Immature natural killer cell (primary cell): ENCODE data around the gene N4BP2. TPM values are rescaled to one million over a fixed set of nuclear protein-coding genes. Genes with fewer than 3 reads are reported as not detected.
A peak's percentile ranks its signal among the peaks of the same experiment; 100 is the strongest.
"Not testable (repeated sequence)": the region's sequence is repeated elsewhere in the genome, so short reads cannot be mapped to it uniquely, and the experiment has no call there.

Experiments
- DNase-seq, 3 donors: peaks; one replicate each; pipeline ENCODE4 v3.0.0; 2022; ENCODE audit warnings: mixed read lengths in 1 of 3
- H3K27ac Mint-ChIP-seq, 6 donors: one replicate each; pipeline ENCODE4 v1.8.0; 2020; ENCODE audit warnings: mixed read lengths in 6 of 6, mild to moderate bottlenecking in 5 of 6, inconsistent platforms in 4 of 6, moderate library complexity in 3 of 6
- H3K27me3 Mint-ChIP-seq, 3 donors: one replicate each; pipeline ENCODE4 v1.8.0; 2020 to 2021; ENCODE audit warnings: low read depth in 3 of 3, mild to moderate bottlenecking in 3 of 3, mixed read lengths in 3 of 3, moderate library complexity in 3 of 3, inconsistent platforms in 1 of 3
- H3K36me3 Mint-ChIP-seq, 3 donors: one replicate each; pipeline ENCODE4 v1.8.0; 2020; ENCODE audit warnings: mixed read lengths in 3 of 3, inconsistent platforms in 2 of 3, mild to moderate bottlenecking in 2 of 3
- H3K4me1 Mint-ChIP-seq, 2 donors: one replicate each; pipeline ENCODE4 v1.8.0; 2020; ENCODE audit warnings: inconsistent platforms in 2 of 2, mild to moderate bottlenecking in 2 of 2, mixed read lengths in 2 of 2, moderate library complexity in 1 of 2
- H3K4me3 Mint-ChIP-seq, 5 donors: one replicate each; pipeline ENCODE4 v1.8.0; 2020; ENCODE audit warnings: mild to moderate bottlenecking in 5 of 5, mixed read lengths in 5 of 5, inconsistent platforms in 3 of 5, moderate library complexity in 3 of 5
- H3K9me3 Mint-ChIP-seq, 6 donors: one replicate each; pipeline ENCODE4 v1.8.0; 2020; ENCODE audit warnings: mild to moderate bottlenecking in 6 of 6, mixed read lengths in 6 of 6, inconsistent platforms in 4 of 6, moderate library complexity in 3 of 6
- polyA plus RNA-seq, 3 donors: library from polyadenylated mRNA; unstranded; fragments of 300-500 nt; fragmentation: Illumina TruSeq; gene quantifications; one replicate each; pipeline ENCODE4 v1.2.3, GENCODE V29; 2021

N4BP2 gene
- 10 to 100 TPM in 1 of 3 donors, 1 to 10 TPM in 2; 2.9 to 11.1 (median 8.2) TPM for polyA plus RNA-seq

DNA sequence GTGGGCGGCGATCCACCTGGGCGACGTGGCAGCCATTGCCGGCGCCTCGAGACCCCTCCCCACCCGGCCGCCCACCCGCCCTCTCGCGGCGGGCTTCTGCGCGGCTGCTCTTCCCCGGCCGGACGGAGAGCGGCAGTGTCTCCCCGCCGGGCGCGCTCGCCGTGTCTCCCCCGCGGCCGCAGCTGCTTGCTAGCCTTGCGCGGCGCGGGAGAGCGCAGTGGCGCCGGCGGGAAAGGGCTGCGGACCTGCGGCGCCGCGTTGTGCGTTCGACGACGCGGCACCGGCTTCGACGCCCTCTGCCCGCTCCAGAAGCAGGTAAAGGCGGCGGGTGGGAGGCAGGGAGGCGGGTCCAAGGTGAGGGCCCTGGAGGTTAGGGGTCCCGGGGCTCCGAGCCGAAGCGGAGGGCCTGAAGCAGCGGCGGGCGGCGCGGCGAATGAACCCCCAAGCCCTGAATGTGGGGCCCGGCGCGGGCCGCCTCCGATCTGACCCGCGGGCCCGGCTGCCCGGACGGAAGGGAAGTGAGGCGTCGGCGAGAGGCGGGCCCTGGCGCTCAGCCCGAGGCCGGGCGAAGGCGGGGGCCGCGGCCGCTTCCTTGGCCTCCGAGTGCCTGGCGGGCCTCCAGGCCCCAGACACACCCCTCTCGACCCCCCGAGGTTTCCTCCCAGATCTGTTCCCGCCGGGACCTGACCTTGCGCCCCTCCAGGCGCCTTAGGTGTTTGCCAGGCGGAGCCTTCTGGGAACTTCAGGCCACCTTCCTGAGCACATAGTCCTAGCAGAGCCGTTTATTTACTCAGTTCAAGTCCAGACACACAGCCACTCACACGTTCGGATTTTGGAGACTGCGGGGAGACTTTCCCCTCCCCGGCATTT is at the start of gene N4BP2:
Gene N4BP2, plus strand, starts transcription at position 135 of the 870 bp plus-strand sequence. CDS start 40,491 bp downstream, outside the sequence.
- peak within 1 kb of the TSS; percentile 90 to 99 (median 95) for H3K4me3 Mint-ChIP-seq
- H3K27ac Mint-ChIP-seq, result peak within 1 kb of the TSS; percentile 92 to 98 (median 98)
- H3K9me3 Mint-ChIP-seq, result no peaks in the 10 kb centered on the region
- H3K4me1 Mint-ChIP-seq, result peaks cover 29 to 42% of the 10 kb centered on the region in 2 donors
- peaks cover 2 to 11% (median 2%) of the 10 kb centered on the region in 3 donors for H3K27me3 Mint-ChIP-seq
- DNase-seq, result peak; percentile 68 to 72 (median 69)
- peaks cover 0 to 3% (median 3%) of the 10 kb centered on the region in 3 donors for H3K36me3 Mint-ChIP-seq

DNA sequence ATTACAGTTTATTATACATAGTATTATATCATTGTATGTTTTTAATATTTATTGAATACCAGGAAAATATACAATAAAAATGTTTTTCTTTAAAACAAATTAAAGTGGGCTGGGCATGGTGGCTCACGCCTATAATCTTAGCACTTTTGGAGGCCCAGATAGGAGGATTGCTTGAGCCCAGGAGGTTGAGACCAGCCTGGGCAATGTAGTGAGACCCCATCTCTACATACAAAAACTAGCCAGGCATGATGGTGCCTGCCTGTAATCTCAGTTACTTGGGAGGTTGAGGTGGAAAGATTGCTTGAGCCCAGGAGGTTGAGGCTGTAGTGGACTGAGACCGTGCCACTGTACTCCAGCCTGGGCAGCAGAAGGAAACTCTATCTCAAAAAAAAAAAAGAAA is 40.6 kb upstream of the N4BP2 start:
- Mint-ChIP-seq H3K27ac (no peak overlapping the region), H3K27me3 (peaks cover 0 to 3% (median 0%) of the 10 kb centered on the region in 3 donors), H3K36me3 (no peaks in the 10 kb centered on the region), H3K4me3 (no peak overlapping the region), H3K4me1 (no peaks in the 10 kb centered on the region), H3K9me3 (no peaks in the 10 kb centered on the region)
- no peak for DNase-seq

DNA sequence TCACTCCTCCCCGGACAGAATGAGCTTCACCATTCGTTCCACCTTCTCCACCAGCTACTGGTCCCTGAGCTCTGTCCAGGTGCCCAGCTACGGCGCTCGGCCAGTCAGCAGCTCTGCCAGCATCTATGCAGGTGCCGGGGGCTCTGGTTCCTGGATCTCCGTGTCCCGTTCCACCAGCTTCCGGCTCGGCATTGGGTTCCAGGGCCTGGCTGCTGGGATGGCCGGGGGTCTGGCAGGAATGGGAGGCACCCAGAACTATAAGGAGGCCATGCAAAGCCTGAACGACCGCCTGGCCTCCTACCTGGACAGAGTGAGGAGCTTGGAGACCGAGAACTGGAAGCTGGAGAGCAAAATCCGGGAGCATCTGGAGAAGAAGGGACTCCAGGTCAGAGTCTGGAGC is 36.4 kb upstream of the N4BP2 start:
- Mint-ChIP-seq H3K9me3 (no peaks in the 10 kb centered on the region), H3K4me1 (no peaks in the 10 kb centered on the region), H3K27me3 (peaks cover 0 to 4% (median 0%) of the 10 kb centered on the region in 3 donors), H3K27ac (no peak overlapping the region), H3K4me3 (no peak overlapping the region), H3K36me3 (no peaks in the 10 kb centered on the region)
- no peak for DNase-seq

DNA sequence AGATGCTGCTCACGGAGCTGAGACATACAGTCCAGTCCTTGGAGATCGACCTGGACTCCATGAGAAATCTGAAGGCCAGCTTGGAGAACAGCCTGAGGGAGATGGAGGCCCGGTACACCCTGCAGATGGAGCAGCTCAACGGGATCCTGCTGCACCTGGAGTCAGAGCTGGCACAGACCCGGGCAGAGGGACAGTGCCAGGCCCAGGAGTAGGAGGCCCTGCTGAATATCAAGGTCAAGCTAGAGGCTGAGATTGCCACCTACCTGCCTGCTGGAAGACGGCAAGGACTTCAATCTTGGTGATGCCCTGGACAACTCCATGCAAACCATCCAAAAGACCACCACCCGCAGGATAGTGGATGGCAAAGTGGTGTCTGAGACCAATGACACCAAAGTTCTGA is 35.5 kb upstream of the N4BP2 start:
- H3K27ac Mint-ChIP-seq, H3K9me3 Mint-ChIP-seq, DNase-seq, H3K27me3 Mint-ChIP-seq, H3K4me3 Mint-ChIP-seq, H3K4me1 Mint-ChIP-seq, H3K36me3 Mint-ChIP-seq: not testable (repeated sequence)

DNA sequence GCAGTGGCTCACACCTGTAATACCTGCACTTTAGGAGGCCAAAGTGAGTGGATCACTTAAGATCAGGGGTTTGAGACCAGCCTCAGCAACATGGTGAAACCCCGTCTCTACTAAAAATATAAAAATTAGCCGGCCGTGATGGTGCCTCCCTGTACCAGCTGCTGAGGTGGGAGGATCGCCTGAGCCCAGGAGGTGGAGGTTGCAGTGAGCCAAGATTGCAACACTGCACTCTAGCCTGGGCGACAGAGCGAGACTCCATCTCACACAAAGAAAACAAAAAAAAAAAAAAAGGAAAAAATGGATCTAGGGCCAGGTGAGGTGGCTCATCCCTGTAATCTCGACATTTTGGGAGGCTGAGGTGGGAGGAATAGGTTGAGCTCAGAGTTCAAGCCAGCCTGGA is 32.6 kb upstream of the N4BP2 start:
- not testable (repeated sequence) for H3K4me1 Mint-ChIP-seq, H3K9me3 Mint-ChIP-seq, H3K27me3 Mint-ChIP-seq, DNase-seq, H3K27ac Mint-ChIP-seq, H3K4me3 Mint-ChIP-seq, H3K36me3 Mint-ChIP-seq

DNA sequence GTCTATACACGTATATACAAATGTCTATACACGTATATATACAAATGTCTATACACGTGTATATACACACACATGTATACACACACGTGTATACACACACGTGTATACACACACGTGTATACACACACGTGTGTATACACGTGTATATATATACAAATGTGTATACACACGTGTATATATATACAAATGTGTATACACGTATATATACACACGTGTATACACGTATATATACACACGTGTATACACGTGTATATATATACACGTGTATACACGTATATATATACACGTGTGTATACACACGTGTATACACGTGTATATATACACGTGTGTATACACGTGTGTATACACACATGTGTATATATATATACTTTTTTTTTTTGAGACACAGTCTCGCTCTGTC is 23.9 kb upstream of the N4BP2 start:
- H3K27ac Mint-ChIP-seq, result no peak overlapping the region
- DNase-seq, result no peak
- no peak overlapping the region for H3K4me3 Mint-ChIP-seq
- no peaks in the 10 kb centered on the region for H3K36me3 Mint-ChIP-seq
- H3K9me3 Mint-ChIP-seq, result no peaks in the 10 kb centered on the region
- peaks cover 0 to 2% (median 2%) of the 10 kb centered on the region in 3 donors for H3K27me3 Mint-ChIP-seq
- no peaks in the 10 kb centered on the region for H3K4me1 Mint-ChIP-seq

- peaks cover 0 to 2% (median 0%) of the 10 kb centered on the region in 3 donors for H3K27me3 Mint-ChIP-seq
- H3K36me3 Mint-ChIP-seq, result no peaks in the 10 kb centered on the region
- no peak overlapping the region for H3K4me3 Mint-ChIP-seq
- no peak for DNase-seq
- no peaks in the 10 kb centered on the region for H3K9me3 Mint-ChIP-seq
- H3K27ac Mint-ChIP-seq, result no peak overlapping the region
- no peaks in the 10 kb centered on the region for H3K4me1 Mint-ChIP-seq
Observed at GRCh38 chr4:40033613-40034012, 23.0 kb upstream of the N4BP2 start.

DNA sequence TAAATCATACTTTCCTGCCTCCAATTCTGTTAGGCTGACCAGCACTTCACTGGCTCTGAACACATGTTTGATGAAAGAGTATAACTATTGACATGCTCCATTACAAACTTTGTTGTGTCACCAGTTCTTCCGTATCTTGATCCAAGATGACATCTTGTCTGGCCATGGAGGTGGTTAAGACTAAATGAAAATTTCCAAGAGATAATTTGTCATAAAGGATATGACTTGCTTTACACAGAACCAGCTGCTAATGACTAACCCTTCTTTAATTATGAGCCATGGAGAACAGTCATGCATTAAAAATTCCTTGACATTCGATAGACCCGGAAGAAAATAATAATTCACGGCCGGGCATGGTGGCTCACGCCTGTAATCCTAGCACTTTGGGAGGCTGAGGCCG is 17.7 kb upstream of the N4BP2 start:
- Mint-ChIP-seq H3K4me1 (no peaks in the 10 kb centered on the region), H3K9me3 (no peaks in the 10 kb centered on the region), H3K36me3 (no peaks in the 10 kb centered on the region), H3K4me3 (no peak overlapping the region), H3K27me3 (peaks cover 0 to 1% (median 0%) of the 10 kb centered on the region in 3 donors), H3K27ac (no peak overlapping the region)
- DNase-seq, result no peak

DNA sequence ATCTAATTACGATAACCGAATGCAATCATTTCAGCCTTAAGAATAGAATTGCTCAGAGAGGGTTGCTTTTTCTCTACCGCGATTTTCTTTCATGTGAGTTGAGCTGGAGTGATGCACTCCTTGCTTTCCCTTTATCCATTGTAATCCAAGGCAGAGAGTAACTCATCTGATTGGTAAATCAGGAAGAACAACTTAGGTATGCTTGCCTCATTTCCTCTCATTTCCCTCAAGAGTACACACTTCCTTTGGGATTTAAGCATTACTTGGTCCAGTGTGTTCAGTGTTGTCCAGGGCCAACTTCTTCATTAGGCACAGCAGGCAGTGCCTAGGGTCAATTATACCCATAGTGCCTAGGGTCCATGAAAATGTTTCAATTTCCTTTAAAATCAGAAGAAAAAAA is 15.7 kb upstream of the N4BP2 start:
- no peaks in the 10 kb centered on the region for H3K36me3 Mint-ChIP-seq

GRCh38 chr4:40043786-40044185 is 12.9 kb upstream of the N4BP2 start:
- peaks cover 1 to 6% of the 10 kb centered on the region in 2 donors for H3K4me1 Mint-ChIP-seq
- H3K36me3 Mint-ChIP-seq, result no peaks in the 10 kb centered on the region
- H3K27me3 Mint-ChIP-seq, result peaks cover 0 to 2% (median 1%) of the 10 kb centered on the region in 3 donors
- no peak for DNase-seq
- no peak overlapping the region for H3K4me3 Mint-ChIP-seq
- H3K27ac Mint-ChIP-seq, result no peak overlapping the region
- H3K9me3 Mint-ChIP-seq, result no peaks in the 10 kb centered on the region

More for the DNA sequence above, 15.7 kb upstream of the N4BP2 start:
- Mint-ChIP-seq H3K9me3 (no peaks in the 10 kb centered on the region), H3K27me3 (peaks cover 0 to 1% (median 0%) of the 10 kb centered on the region in 3 donors), H3K27ac (no peak overlapping the region), H3K4me1 (no peaks in the 10 kb centered on the region), H3K4me3 (no peak overlapping the region)
- DNase-seq, result no peak

DNA sequence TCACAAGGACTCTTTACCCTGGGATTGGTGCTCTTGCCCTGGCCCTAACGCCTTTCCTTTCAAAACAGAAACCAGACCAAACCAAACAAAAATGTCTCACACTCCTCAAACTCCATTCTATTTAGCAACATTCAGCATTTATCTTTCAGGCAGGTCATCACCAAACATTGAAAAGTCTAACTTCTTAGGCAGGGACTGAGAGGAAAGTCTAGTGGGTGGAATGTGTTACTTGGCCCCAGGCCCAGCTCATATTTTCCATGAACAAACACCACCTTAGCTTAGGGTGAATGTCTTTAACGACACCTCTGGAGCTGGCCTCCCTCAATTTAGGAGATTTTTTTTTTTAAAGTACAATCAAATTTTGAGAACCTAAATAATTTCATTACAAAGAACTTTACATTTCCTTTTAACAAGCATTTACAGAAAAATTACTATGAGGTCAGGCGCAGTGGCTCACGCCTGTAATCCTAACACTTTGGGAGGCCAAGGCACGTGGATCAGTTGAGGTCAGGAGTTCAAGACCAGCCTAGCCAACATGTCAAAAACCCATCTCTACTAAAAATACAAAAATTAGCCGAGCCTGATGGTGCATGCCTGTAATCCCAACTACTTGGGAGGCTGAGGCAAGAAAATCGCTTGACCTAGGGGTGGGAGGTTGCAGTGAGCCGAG is 10.2 kb upstream of the N4BP2 start:
- Mint-ChIP-seq H3K27ac (no peak overlapping the region), H3K9me3 (no peaks in the 10 kb centered on the region)

DNA sequence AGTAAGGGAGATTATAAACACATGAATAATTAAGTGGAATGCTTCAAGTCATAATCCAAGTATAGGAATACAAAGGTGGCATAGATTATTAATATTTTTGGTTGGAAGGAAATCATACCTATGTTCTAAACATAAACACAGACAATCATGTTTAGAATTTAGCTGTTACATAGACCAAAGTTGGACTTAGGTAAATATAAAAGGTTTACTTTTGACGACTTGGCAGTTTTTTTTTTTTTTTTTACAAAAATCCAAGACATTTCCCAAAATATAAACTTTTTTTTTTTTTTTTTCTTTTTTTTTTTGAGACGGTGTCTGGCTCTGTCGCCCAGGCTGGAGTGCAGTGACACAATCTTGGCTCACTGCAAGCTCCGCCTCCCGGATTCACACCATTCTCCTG is 3.5 kb upstream of the N4BP2 start:
- Mint-ChIP-seq H3K36me3 (no peaks in the 10 kb centered on the region), H3K4me3 (peak overlapping the region in 1 of 5 donors; percentile 3), H3K27ac (peak overlapping the region in 1 of 6 donors; percentile 43), H3K27me3 (peaks cover 2 to 11% (median 2%) of the 10 kb centered on the region in 3 donors), H3K9me3 (no peaks in the 10 kb centered on the region), H3K4me1 (peaks cover 23 to 25% of the 10 kb centered on the region in 2 donors)
- no peak for DNase-seq

More for the DNA sequence above, 10.2 kb upstream of the N4BP2 start:
- peaks cover 0 to 2% (median 1%) of the 10 kb centered on the region in 3 donors for H3K27me3 Mint-ChIP-seq
- DNase-seq, result no peak
- no peaks in the 10 kb centered on the region for H3K36me3 Mint-ChIP-seq
- H3K4me3 Mint-ChIP-seq, result no peak overlapping the region
- peaks cover 1 to 6% of the 10 kb centered on the region in 2 donors for H3K4me1 Mint-ChIP-seq

GRCh38 chr4:40055511-40055862 is 1.2 kb upstream of the N4BP2 start:
- Mint-ChIP-seq H3K36me3 (peaks cover 0 to 3% (median 0%) of the 10 kb centered on the region in 3 donors), H3K4me1 (peaks cover 29 to 42% of the 10 kb centered on the region in 2 donors), H3K9me3 (no peaks in the 10 kb centered on the region), H3K27me3 (peaks cover 2 to 11% (median 2%) of the 10 kb centered on the region in 3 donors), H3K4me3 (peak overlapping the region; percentile 86 to 98 (median 88)), H3K27ac (peak overlapping the region; percentile 91 to 98 (median 98))
- no peak for DNase-seq
